Immature natural killer cell (primary cell): ENCODE data around the gene ACOT11. TPM values are rescaled to one million over a fixed set of nuclear protein-coding genes. Genes with fewer than 3 reads are reported as not detected.
"Not testable (repeated sequence)": the region's sequence is repeated elsewhere in the genome, so short reads cannot be mapped to it uniquely, and the experiment has no call there.

Source experiments
- DNase-seq, 3 donors: peaks; one replicate each; pipeline ENCODE4 v3.0.0; 2022; ENCODE audit warnings: mixed read lengths in 1 of 3
- H3K27ac Mint-ChIP-seq, 6 donors: one replicate each; pipeline ENCODE4 v1.8.0; 2020; ENCODE audit warnings: mixed read lengths in 6 of 6, mild to moderate bottlenecking in 5 of 6, inconsistent platforms in 4 of 6, moderate library complexity in 3 of 6
- H3K27me3 Mint-ChIP-seq, 3 donors: one replicate each; pipeline ENCODE4 v1.8.0; 2020 to 2021; ENCODE audit warnings: low read depth in 3 of 3, mild to moderate bottlenecking in 3 of 3, mixed read lengths in 3 of 3, moderate library complexity in 3 of 3, inconsistent platforms in 1 of 3
- H3K36me3 Mint-ChIP-seq, 3 donors: one replicate each; pipeline ENCODE4 v1.8.0; 2020; ENCODE audit warnings: mixed read lengths in 3 of 3, inconsistent platforms in 2 of 3, mild to moderate bottlenecking in 2 of 3
- H3K4me1 Mint-ChIP-seq, 2 donors: one replicate each; pipeline ENCODE4 v1.8.0; 2020; ENCODE audit warnings: inconsistent platforms in 2 of 2, mild to moderate bottlenecking in 2 of 2, mixed read lengths in 2 of 2, moderate library complexity in 1 of 2
- H3K4me3 Mint-ChIP-seq, 5 donors: one replicate each; pipeline ENCODE4 v1.8.0; 2020; ENCODE audit warnings: mild to moderate bottlenecking in 5 of 5, mixed read lengths in 5 of 5, inconsistent platforms in 3 of 5, moderate library complexity in 3 of 5
- H3K9me3 Mint-ChIP-seq, 6 donors: one replicate each; pipeline ENCODE4 v1.8.0; 2020; ENCODE audit warnings: mild to moderate bottlenecking in 6 of 6, mixed read lengths in 6 of 6, inconsistent platforms in 4 of 6, moderate library complexity in 3 of 6
- polyA plus RNA-seq, 3 donors: library from polyadenylated mRNA; unstranded; fragments of 300-500 nt; fragmentation: Illumina TruSeq; gene quantifications; one replicate each; pipeline ENCODE4 v1.2.3, GENCODE V29; 2021

The ACOT11 gene
- polyA plus RNA-seq, 3 donors from 2014 or later, result 0.27 to 0.44 TPM; not detected in 1

DNA sequence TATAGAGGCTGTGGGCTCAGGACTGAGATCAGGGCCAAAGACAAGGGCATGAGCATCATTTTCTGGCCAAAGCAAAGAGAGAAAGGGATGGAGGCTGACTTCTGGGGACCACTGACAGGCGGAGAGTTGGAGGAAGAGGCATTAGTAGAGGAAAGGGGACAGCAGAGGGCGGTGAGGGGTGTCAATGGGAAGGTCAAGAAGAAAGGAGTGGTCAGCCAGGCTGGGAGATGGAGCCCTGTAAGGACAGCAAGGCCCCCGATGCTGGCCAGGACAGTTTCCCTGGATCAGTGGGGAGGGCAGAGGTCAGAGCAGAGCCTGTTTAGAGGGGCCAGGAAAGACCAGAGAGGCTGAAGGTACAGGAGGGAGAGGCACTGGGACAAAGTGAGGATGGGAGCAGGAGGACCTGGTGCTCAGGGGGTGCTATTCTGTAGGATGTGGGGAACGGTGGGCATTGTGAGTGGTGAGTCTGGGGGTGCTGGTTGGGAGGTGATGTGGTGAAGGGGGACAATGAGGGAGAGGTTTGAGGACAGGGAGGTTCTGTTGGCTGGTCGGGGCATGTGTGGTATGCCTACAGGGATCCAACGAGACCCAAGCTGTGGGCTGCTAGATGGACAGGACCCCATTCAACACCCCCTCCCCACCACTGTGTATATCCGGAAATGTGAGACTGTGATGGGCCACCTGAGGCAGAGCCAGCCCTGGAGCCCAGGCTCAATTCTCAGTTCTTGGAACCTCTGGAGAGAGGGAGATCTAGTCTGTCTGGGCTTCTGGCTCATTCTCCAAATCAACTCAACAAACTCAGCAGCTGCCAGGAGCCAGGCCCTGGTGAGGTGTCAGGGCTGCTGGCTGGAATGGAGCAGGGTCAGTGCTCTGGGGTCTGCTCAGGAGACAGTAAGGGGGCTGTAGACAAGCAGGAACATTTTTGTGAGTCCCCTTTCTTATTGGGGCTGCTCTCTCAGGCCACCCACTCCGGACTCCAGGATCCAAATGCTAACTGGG is 76.7 kb downstream of the ACOT11 start:
- Mint-ChIP-seq H3K36me3 (no peaks in the 10 kb centered on the region), H3K27me3 (peaks cover 1 to 5% (median 2%) of the 10 kb centered on the region in 3 donors), H3K27ac (no peak overlapping the region), H3K9me3 (no peaks in the 10 kb centered on the region), H3K4me3 (no peak overlapping the region), H3K4me1 (no peaks in the 10 kb centered on the region)
- DNase-seq, result no peak

DNA sequence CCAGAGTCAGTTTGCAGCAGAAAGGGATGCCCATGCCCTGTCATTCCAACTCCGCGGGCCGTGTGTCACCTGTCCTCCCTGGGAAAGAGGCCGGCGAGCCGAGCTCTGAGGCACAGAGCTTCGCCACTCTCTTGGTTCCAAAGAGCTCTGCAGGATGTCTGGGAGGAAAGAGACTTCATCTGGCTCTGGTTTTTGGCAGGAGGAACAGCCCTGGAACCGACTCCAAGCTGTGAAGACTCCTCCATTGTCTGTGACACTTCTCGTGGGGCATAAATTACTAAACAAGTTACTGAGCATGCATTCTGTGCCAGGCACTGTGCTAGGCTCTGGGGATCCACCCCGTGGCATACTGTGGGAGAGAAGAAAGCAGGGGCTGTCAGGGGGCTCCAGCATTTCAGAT is 79.2 kb downstream of the ACOT11 start:
- no peak for DNase-seq
- Mint-ChIP-seq H3K4me1 (no peaks in the 10 kb centered on the region), H3K4me3 (no peak overlapping the region), H3K27me3 (peaks cover 1 to 4% (median 2%) of the 10 kb centered on the region in 3 donors), H3K36me3 (no peaks in the 10 kb centered on the region), H3K9me3 (no peaks in the 10 kb centered on the region), H3K27ac (no peak overlapping the region)

DNA sequence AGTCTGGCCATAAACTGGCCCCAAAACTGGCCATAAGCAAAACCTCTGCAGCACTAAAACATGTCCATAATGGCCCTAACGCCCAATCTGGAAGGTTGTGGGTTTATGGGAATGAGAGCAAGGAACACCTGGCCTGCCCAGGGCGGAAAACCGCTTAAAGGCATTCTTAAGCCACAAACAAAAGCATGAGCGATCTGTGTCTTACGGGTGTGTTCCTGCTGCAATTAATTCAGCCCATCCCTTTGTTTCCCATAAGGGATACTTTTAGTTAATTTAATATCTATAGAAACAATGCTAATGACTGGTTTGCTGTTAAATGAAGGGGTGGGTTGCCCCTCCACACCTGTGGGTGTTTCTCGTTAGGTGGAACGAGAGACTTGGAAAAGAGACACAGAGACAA is 87.8 kb downstream of the ACOT11 start:
- not testable (repeated sequence) for H3K27me3 Mint-ChIP-seq, H3K27ac Mint-ChIP-seq, DNase-seq, H3K4me3 Mint-ChIP-seq, H3K9me3 Mint-ChIP-seq, H3K4me1 Mint-ChIP-seq, H3K36me3 Mint-ChIP-seq

DNA sequence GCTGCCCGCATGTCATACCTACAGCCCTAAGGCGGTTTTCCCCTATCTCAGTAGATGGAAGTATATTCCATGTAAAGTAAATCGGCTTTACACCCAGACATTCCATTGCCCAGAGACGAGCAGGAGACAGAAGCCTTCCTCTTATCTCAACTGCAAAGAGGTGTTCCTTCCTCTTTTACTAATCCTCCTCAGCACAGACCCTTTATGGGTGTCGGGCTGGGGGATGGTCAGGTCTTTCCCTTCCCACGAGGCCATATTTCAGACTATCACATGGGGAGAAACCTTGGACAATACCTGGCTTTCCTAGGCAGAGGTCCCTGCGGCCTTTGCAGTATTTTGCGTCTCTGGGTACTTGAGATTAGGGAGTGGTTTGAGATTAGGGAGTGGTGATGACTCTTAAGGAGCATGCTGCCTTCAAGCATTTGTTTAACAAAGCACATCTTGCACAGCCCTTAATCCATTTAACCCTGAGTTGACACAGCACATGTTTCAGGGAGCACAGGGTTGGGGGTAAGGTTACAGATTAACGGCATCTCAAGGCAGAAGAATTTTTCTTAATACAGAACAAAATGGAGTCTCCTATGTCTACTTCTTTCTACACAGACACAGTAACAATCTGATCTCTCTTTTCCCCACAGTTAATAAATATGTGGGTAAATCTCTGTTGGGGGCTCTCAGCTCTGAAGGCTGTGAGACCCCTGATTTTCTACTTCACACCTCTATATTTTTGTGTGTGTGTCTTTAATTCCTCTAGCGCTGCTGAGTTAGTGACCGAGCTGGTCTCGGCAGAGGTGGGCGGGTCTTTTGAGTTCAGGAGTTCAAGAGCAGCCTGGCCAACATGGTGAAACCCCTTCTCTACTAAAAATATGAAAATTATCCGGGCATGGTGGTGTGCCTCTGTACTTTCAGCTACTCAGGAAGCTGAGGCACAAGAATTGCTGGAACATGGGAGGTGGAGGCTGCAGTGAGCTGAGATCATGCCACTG is 88.7 kb downstream of the ACOT11 start:
- not testable (repeated sequence) for H3K27ac Mint-ChIP-seq, H3K4me1 Mint-ChIP-seq, DNase-seq, H3K36me3 Mint-ChIP-seq, H3K4me3 Mint-ChIP-seq, H3K9me3 Mint-ChIP-seq, H3K27me3 Mint-ChIP-seq

DNA sequence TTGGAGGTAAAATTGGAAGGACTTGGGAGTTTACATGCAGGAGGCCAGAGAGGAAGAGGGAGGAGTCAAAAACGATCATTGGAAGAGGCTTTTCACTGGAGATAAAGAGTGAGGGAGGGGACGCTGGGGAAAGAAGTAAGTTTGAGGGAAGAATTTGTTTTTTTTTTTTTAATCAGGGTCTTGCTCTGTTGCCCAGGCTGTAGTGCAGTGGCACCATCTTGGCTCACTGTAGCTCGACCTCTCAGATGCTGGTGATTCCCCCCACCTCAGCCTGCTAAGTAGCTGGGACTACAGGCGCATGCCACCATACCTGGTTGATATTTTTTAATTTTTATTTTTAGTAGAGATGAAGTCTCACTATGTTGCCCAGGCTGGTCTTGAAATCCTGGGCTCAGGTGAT is 92.3 kb downstream of the ACOT11 start:
- peaks cover 0 to 6% (median 5%) of the 10 kb centered on the region in 3 donors for H3K36me3 Mint-ChIP-seq
- H3K9me3 Mint-ChIP-seq, result peaks cover 5 to 12% (median 10%) of the 10 kb centered on the region in 6 donors
- peaks cover 7% of the 10 kb centered on the region in 3 donors for H3K27me3 Mint-ChIP-seq
- no peak overlapping the region for H3K4me3 Mint-ChIP-seq
- no peaks in the 10 kb centered on the region for H3K4me1 Mint-ChIP-seq
- no peak for DNase-seq
- no peak overlapping the region for H3K27ac Mint-ChIP-seq

DNA sequence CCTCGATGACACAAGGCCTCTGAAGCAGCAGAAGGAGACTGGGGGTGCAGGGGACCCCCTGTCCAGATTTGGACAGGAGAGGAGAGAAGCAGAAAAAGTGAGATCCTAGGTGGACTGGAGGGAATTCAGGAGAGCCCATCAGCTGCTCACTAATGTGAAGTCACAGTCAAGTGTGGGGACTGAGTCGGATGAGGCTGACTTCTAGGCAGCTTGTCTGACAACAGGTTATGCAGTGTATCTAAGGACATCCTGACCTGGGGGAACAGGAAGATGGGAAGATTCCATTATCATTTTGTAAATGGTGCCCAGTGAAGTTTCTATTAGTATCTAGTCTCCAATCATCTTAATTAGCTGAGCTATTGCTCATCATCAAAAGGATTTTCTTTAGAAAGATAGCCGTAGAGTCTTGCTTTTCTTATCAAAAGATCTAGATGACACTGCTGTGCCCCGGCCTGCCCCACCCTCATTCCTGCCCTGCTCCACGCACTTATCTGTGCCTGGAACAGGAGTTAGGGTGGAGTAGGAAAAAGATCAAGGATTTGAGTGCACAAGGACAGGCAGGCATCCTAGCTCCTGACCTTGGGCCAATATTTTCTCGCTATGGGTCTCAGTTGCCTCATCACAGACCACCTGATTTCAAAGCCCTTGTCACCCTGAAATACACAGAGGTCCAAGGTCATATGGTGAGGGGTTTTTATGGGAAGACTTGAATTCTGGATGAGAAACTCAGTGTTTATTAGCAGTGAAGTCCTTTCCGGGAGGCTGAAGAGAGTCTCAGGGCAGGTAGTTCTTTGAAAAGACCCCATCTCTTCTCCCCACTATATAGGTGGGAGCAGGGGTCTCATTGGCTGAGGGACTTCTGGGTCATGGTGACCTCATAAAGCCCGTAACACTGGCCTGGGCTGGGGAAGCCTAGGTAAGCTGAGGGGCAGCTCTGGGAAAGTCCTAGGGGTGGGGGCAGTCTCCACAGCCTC is 93.1 kb downstream of the ACOT11 start, which contains the start of gene MROH7:
Gene MROH7 (plus strand): TSS at position 924 of the 974 bp plus-strand sequence. CDS start 11,141 bp downstream, outside the sequence.
- Mint-ChIP-seq H3K36me3 (peaks cover 0 to 6% (median 5%) of the 10 kb centered on the region in 3 donors), H3K4me3 (no peak within 1 kb of the TSS), H3K27ac (no peak within 1 kb of the TSS), H3K27me3 (peaks cover 7% of the 10 kb centered on the region in 3 donors), H3K4me1 (no peaks in the 10 kb centered on the region), H3K9me3 (peaks cover 5 to 14% (median 10%) of the 10 kb centered on the region in 6 donors)
- no peak for DNase-seq

DNA sequence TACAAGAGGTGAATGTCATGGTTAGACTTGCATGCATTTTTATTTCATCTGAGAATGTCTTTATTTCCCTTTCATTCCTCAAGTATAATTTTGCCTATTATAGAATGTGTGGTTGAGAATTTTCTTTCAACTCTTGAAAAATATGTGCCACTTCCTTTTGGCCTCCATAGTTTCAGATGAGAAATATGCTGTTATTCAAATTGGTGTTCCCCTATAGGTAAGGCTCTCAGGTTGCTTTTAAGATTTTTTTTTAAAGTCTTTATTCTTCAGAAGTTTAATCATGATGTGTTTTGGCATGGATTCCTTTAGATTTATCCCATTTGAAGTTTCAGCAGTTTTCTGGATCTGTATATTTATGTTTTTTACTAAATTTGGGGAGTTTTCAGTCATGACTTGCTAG is 95.7 kb downstream of the ACOT11 start:
- H3K27me3 Mint-ChIP-seq, result peaks cover 1 to 5% (median 3%) of the 10 kb centered on the region in 3 donors
- no peak for DNase-seq
- H3K4me3 Mint-ChIP-seq, result no peak overlapping the region
- H3K4me1 Mint-ChIP-seq, result no peaks in the 10 kb centered on the region
- peaks cover 0 to 6% (median 5%) of the 10 kb centered on the region in 3 donors for H3K36me3 Mint-ChIP-seq
- H3K27ac Mint-ChIP-seq, result no peak overlapping the region
- peaks cover 5 to 14% (median 10%) of the 10 kb centered on the region in 6 donors for H3K9me3 Mint-ChIP-seq

DNA sequence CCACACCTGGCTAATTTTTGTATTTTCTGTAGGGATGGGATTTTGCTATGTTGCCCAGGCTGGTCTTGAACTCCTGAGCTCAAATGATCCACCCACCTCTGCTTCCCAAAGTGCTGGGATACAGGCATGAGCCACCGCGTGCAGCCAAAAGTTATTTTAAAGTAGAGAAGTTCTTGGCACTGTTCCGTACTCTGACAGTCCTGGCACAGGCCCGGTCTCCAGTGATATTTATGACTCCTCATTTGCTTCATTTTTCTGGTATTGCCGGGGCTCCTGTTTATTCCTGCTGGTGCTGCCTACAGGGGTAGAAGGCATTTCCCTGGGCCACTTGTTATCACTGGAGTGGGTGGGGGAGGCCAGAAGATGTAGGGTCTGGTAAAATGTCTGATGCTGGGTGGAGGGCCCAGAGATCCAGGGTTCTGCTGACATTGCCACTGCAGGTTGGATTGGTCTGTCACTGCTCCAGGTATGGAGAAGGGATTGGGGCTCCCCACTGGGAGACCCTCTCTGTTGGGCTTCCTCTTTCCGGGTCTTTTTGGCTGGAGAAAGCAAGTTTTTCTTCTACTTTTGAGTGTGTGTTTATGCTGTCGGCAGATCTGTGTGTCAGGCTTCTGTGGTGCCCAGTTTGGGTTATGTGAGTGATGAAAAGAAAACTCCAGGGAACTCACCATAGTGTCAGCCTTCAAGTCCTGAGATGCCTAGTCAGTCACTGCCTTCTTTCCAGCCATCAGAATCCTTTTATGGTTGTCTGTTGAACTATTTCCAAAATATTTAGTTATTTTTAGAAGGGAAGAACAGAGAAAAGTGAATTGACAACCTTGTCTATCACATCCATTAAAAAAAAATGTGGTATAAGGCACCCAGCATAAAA is 98.0 kb downstream of the ACOT11 start:
- no peak for DNase-seq
- H3K4me1 Mint-ChIP-seq, result no peaks in the 10 kb centered on the region
- H3K4me3 Mint-ChIP-seq, result no peak overlapping the region
- H3K36me3 Mint-ChIP-seq, result peaks cover 0 to 6% (median 5%) of the 10 kb centered on the region in 3 donors
- no peak overlapping the region for H3K27ac Mint-ChIP-seq
- H3K27me3 Mint-ChIP-seq, result peaks cover 0 to 2% (median 2%) of the 10 kb centered on the region in 3 donors
- H3K9me3 Mint-ChIP-seq, result peaks cover 5 to 14% (median 10%) of the 10 kb centered on the region in 6 donors

DNA sequence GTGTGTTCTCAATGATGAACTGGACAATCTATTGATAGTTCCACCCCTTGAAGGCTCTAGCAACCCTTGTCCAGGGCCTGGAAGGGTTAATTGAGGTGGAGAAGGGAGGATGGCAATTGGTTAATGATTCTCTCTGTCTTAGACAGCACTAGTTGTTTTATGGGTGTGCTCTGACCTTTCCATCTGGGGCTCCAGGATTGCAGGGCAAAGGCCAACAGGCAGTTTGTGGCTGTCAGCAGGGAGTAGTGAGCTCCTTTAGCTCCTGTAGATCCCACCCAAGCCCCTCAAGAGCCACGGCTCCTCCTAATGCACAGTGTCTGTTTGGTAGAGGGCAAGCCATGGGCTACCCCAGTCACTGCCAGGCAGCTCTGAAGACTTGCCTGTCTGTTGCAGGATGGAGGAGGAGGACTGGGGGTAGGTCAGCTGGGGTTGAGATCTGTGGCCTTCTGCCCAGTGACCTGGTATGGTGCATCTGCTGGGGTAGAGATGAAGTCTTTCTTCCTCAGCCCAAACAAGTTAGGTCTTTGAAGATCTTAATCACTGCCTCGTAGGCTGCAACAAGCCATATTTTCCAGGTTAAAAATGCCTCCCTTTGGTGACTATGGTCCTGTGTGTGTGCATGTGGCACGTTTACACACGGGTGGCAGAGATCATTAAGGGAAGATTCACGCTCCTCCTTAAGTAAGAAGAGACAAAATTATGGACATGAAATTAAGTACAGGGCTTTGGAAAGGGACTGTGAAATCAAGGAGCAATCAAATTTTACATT is 101.3 kb downstream of the ACOT11 start:
- Mint-ChIP-seq H3K9me3 (peaks cover 0 to 5% (median 0%) of the 10 kb centered on the region in 6 donors), H3K27ac (no peak overlapping the region), H3K4me1 (no peaks in the 10 kb centered on the region), H3K4me3 (no peak overlapping the region), H3K36me3 (no peaks in the 10 kb centered on the region), H3K27me3 (peaks cover 0 to 4% (median 2%) of the 10 kb centered on the region in 3 donors)
- no peak for DNase-seq

DNA sequence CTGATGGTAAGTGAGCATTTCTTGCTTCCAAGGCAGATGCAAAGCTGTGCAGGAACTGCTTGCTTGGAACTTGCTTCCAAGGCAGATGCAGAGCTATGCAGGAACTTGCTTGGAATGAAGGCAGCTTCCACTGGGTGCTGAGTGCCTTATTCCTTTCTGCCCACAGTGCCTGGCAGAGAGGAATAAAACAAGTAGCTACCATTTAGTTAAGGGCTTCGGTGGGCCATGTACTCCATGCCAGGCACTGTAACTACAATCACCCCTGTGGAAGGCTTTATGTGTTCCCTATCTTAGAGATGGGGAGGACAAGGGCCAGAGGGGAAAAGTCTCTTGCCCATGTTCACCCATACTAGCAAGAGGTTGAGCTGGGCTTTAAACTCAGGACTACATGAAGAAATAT is 101.9 kb downstream of the ACOT11 start:
- Mint-ChIP-seq H3K36me3 (no peaks in the 10 kb centered on the region), H3K4me1 (no peaks in the 10 kb centered on the region), H3K9me3 (peaks cover 0 to 3% (median 0%) of the 10 kb centered on the region in 6 donors), H3K27me3 (peaks cover 0 to 4% (median 2%) of the 10 kb centered on the region in 3 donors), H3K27ac (no peak overlapping the region), H3K4me3 (no peak overlapping the region)
- DNase-seq, result no peak

DNA sequence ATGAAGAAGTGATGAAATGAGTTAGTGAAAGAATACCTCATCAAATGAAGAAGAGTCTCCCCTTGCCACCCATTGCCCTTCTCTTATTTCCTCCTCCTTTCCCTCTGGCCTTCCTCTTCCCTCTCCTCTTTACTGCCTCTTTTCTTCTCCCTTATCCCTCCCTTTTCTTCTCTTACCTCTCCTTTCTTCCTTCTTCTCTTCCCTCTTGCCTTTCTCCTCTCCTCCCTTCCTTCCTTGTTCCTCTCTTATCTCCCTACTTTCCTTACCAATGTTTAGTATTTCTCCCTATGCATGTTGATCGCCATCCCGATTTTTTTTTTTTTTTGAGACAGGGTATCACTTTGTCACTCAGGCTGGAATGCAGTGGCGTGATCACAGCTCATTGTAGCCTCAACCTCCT is 102.4 kb downstream of the ACOT11 start:
- Mint-ChIP-seq H3K27me3 (peaks cover 0 to 4% (median 2%) of the 10 kb centered on the region in 3 donors), H3K27ac (no peak overlapping the region), H3K9me3 (peaks cover 0 to 2% (median 0%) of the 10 kb centered on the region in 6 donors), H3K36me3 (no peaks in the 10 kb centered on the region), H3K4me1 (no peaks in the 10 kb centered on the region), H3K4me3 (no peak overlapping the region)
- no peak for DNase-seq
